ES-I3 (cell line): ENCODE measurements around the gene BEND6.
"Not testable (repeated sequence)": the region's sequence is repeated elsewhere in the genome, so short reads cannot be mapped to it uniquely, and the experiment has no call there.

ENCODE experiments used
- H3K36me3 ChIP-seq: 2 replicates; pipeline ENCODE4 v1.6.1; 2013; ENCODE audit warnings: mild to moderate bottlenecking, low read length, control low read depth, moderate library complexity; ENCODE audit not compliant: insufficient read depth
- H3K4me1 ChIP-seq: 2 replicates; pipeline ENCODE4 v1.6.1; 2013; ENCODE audit warnings: mild to moderate bottlenecking, control low read depth, low read length; ENCODE audit not compliant: insufficient read depth
- H3K9ac ChIP-seq: 2 replicates; pipeline ENCODE4 v1.6.1; 2013; ENCODE audit warnings: low read depth, mild to moderate bottlenecking, low read length, moderate library complexity
- H3K9me3 ChIP-seq: 2 replicates; pipeline ENCODE4 v1.6.1; 2013; ENCODE audit warnings: mild to moderate bottlenecking, low read length, moderate library complexity; ENCODE audit not compliant: control insufficient read depth, insufficient read depth

The BEND6 gene

GRCh38 chr6:57017069-57017468 lies 62.2 kb downstream of the BEND6 start:
- H3K9me3 ChIP-seq: no peaks in the 10 kb centered on the region
- H3K9ac ChIP-seq: no peak overlapping the region
- no peaks in the 10 kb centered on the region for H3K36me3 ChIP-seq
- no peaks in the 10 kb centered on the region for H3K4me1 ChIP-seq

- Histone ChIP-seq H3K9ac (no peak overlapping the region), H3K4me1 (no peaks in the 10 kb centered on the region), H3K36me3 (no peaks in the 10 kb centered on the region), H3K9me3 (no peaks in the 10 kb centered on the region)
Measured at GRCh38 chr6:57017841-57018240, 62.9 kb downstream of the BEND6 start.

GRCh38 chr6:57019434-57019833 lies 64.5 kb downstream of the BEND6 start:
- Histone ChIP-seq H3K4me1 (no peaks in the 10 kb centered on the region; the same call in 1 of the 2 replicates), H3K36me3 (no peaks in the 10 kb centered on the region), H3K9me3 (no peaks in the 10 kb centered on the region; the same call in 1 of the 2 replicates), H3K9ac (no peak overlapping the region)

DNA sequence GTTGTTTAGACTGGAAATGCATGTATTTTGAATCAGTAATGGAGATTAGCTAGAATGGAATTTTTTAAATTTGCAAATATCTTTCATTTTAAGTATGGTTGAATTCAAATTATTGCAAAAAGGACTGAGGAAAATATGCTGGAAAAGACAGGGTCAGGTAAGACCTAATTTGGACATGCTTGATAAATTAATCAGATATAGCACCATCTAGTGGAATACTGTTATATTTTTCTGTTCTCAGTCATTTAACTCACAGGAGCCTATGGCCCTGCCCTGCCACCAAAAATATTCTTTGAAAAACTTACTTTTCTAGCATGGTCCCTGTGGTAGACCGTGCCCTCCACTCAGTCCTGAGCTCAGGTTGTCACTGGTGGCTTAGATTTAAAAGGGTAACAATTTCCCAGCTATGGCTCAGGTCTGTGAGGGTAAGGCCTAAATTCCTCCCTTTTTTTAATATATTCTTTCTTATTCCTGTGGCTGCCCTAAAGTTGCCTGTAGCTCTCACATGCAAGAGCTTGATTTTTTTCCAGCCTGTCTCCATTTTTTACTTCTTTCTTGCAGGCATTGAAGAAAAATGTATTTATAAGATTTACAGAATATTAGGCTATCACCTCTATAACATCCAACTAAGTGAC lies 66.3 kb downstream of the BEND6 start:
- Histone ChIP-seq H3K4me1 (peaks cover 12% of the 10 kb centered on the region), H3K9me3 (no peaks in the 10 kb centered on the region; the same call in 1 of the 2 replicates), H3K36me3 (no peaks in the 10 kb centered on the region), H3K9ac (no peak overlapping the region)

DNA sequence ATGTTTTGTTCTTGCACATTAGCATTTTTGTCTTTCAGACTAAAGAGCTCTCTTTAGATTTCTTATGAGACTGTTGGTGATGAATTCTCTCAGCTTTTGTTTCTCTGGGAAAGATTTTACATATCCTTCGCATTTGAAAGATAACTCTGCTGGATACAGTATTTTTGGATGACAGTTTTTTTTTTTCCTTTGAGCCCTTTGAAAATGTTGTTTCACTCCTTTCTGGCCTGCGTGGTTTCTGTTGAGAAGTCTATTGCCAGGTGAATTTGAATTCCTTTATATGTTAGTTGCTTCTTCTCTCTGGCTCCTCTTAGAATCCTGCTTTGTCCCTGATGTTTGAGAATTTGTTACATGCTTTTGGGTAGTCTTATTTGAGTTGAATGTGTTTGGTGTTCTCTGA lies 69.4 kb downstream of the BEND6 start:
- Histone ChIP-seq H3K9ac (no peak overlapping the region), H3K4me1 (peaks cover 16% of the 10 kb centered on the region), H3K36me3 (no peaks in the 10 kb centered on the region), H3K9me3 (no peaks in the 10 kb centered on the region; the same call in 1 of the 2 replicates)

- H3K4me1 ChIP-seq: peaks cover 16% of the 10 kb centered on the region
- no peaks in the 10 kb centered on the region for H3K36me3 ChIP-seq
- H3K9ac ChIP-seq: no peak overlapping the region
- H3K9me3 ChIP-seq: no peaks in the 10 kb centered on the region; the same call in 1 of the 2 replicates
Measured at GRCh38 chr6:57024775-57025174, 69.9 kb downstream of the BEND6 start.

DNA sequence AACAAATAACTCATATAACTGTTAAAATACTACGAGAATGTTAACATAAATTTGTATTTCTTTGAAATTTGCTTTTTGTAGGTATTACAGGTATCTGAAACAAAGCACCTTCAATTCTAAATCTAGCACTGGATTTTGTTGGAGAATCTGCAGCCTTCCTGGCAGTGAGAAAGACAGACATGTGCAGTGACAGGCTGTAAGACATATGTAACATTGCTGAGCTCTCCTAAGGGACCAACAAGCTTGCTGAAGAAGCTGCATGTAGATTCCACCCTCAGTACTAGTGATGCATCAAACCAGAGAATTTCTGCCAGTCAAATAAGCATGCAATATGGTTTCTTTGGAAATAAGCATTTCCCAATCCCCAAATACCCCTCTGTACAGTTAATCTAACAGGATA lies 71.1 kb downstream of the BEND6 start:
- H3K36me3 ChIP-seq: no peaks in the 10 kb centered on the region
- no peaks in the 10 kb centered on the region; the same call in 1 of the 2 replicates for H3K9me3 ChIP-seq
- no peak overlapping the region for H3K9ac ChIP-seq
- H3K4me1 ChIP-seq: peaks cover 16% of the 10 kb centered on the region

GRCh38 chr6:57027301-57027700 lies 72.4 kb downstream of the BEND6 start:
- no peaks in the 10 kb centered on the region; the same call in 1 of the 2 replicates for H3K9me3 ChIP-seq
- H3K4me1 ChIP-seq: peaks cover 16% of the 10 kb centered on the region
- H3K36me3 ChIP-seq: no peaks in the 10 kb centered on the region
- no peak overlapping the region for H3K9ac ChIP-seq

GRCh38 chr6:57029213-57029612 lies 74.3 kb downstream of the BEND6 start:
- peaks cover 16% of the 10 kb centered on the region for H3K4me1 ChIP-seq
- no peaks in the 10 kb centered on the region; the same call in 1 of the 2 replicates for H3K9me3 ChIP-seq
- H3K9ac ChIP-seq: no peak overlapping the region
- H3K36me3 ChIP-seq: no peaks in the 10 kb centered on the region

DNA sequence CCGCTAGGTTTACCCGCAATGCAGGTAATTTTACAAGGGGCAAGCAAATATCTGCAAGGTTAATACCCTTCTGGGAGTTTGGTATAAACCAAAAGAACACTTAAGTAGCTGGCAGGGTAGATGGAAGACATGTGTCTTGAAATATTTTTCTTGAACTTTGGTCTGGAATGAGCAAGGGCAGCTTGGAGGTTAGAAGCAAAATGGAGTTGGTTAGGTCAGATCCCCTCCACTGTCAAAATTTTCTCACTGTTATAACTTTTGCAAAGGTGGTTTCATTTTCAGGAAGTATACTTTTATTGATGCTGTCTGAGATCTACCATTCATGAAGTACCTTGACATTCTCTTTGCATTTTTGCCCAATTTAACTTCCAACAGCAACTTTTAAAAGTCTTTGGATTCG lies 78.3 kb downstream of the BEND6 start:
- Histone ChIP-seq H3K9me3 (no peaks in the 10 kb centered on the region), H3K9ac (no peak overlapping the region), H3K36me3 (no peaks in the 10 kb centered on the region), H3K4me1 (0 out of 2 replicates have a peak, but pooled peaks cover 2% of the 10 kb centered on the region)

GRCh38 chr6:57035549-57035948 lies 80.6 kb downstream of the BEND6 start:
- Histone ChIP-seq H3K36me3 (no peaks in the 10 kb centered on the region), H3K9ac (no peak overlapping the region), H3K9me3 (no peaks in the 10 kb centered on the region), H3K4me1 (no peaks in the 10 kb centered on the region)

DNA sequence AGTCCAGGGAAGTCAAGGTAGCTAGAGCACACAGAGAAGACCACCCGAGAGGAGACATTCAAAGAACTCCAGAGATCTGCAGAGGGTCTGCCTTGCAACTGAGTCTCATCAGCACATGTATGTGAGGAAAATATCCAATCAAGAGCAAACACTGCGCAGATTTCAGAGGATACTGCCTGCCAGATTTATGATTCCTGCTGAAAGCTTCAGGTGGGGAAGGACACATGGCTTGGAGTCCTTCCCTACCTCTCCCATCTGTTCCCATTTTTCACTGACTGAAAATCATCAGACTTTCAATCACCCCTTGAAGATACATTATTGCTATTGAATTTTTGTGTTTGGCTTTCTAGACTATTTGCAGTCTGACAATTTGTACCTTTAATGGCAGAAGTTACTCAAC lies 84.0 kb downstream of the BEND6 start:
- no peaks in the 10 kb centered on the region for H3K9me3 ChIP-seq
- no peaks in the 10 kb centered on the region for H3K4me1 ChIP-seq
- H3K9ac ChIP-seq: no peak overlapping the region
- H3K36me3 ChIP-seq: no peaks in the 10 kb centered on the region

DNA sequence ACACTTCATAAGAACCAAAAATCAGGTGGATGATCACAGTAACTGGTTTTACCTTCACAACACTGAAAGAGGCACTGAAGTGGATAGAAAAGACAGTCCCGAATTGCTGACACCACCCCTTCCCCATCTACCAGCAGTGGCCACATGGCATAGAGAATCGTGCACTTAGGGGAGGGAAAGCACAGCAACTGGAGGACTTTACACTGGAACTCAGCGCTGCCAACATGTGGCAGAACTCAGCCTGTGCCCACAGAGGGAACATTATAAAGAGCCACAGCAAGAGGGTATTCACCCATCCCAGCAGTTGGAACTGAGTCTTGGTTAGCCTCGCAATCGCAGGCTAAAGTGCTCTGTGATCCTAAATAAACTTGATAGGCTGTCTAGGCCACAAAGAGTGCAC lies 85.1 kb downstream of the BEND6 start:
- Histone ChIP-seq H3K36me3 (no peaks in the 10 kb centered on the region), H3K9ac (no peak overlapping the region), H3K9me3 (no peaks in the 10 kb centered on the region), H3K4me1 (no peaks in the 10 kb centered on the region)

DNA sequence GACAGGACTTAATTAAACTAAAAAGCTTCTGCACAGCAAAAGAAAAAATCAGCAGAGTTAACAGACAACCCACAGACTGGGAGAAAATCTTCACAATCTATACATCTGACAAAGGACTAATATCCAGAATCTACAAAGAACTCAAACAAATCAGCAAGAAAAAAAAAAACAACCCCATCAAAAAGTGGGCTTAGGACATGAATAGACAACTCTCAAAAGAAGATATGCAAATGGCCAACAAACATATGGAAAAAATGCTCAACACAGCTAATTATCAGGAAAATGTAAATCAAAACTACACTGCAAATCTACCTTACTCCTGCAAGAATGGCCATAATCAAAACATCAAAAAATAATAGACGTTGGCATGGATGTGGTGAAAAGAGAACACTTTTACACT lies 89.2 kb downstream of the BEND6 start:
- H3K36me3 ChIP-seq, H3K9ac ChIP-seq, H3K9me3 ChIP-seq, H3K4me1 ChIP-seq: not testable (repeated sequence)

- Histone ChIP-seq H3K9ac (no peak overlapping the region), H3K9me3 (no peaks in the 10 kb centered on the region), H3K4me1 (no peaks in the 10 kb centered on the region), H3K36me3 (no peaks in the 10 kb centered on the region; the same call in 1 of the 2 replicates)
Measured at GRCh38 chr6:57044568-57044967, 89.7 kb downstream of the BEND6 start.
